GM23248 (cell line): Measurements from ENCODE around the gene GALNT14.

ENCODE experiments used
- EZH2 ChIP-seq: fragments of 200-600 bp; sonication (generic); IDR thresholded peaks from 2 replicates; pipeline ENCODE4 v1.6.1; 2018; ENCODE audit warnings: antibody characterized with exemption, mild to moderate bottlenecking; ENCODE audit not compliant: insufficient read depth, poor library complexity, severe bottlenecking
- EZH2phosphoT487 ChIP-seq: fragments of 200-600 bp; sonication (generic); IDR thresholded peaks from 2 replicates; pipeline ENCODE4 v1.6.1; 2018; ENCODE audit warnings: antibody characterized with exemption, moderate library complexity, mild to moderate bottlenecking, low read depth; ENCODE audit not compliant: insufficient read depth

- TF ChIP-seq EZH2phosphoT487 (no peak), EZH2 (no peak)
Observed at GRCh38 chr2:30871980-30872789, 266.1 kb downstream of the GALNT14 start.
